Esophagus (tissue), 2 donors: ENCODE results near the gene IL18. TPM values are rescaled to one million over a fixed set of nuclear protein-coding genes. Genes with fewer than 3 reads are reported as not detected.
"Not testable (repeated sequence)": the region's sequence is repeated elsewhere in the genome, so short reads cannot be mapped to it uniquely, and the experiment has no call there.

Experiments used
- H3K27ac ChIP-seq, 2 donors: one replicate each; pipeline ENCODE4 v1.5.1; 2013; ENCODE audit warnings: low read depth in 2 of 2, mild to moderate bottlenecking in 2 of 2, inconsistent platforms in 1 of 2, low read length in 1 of 2, moderate library complexity in 1 of 2
- H3K27me3 ChIP-seq, 2 donors: one replicate each; pipeline ENCODE4 v1.6.1; 2013; ENCODE audit warnings: low read length in 2 of 2, control low read depth in 1 of 2, mild to moderate bottlenecking in 1 of 2; ENCODE audit not compliant: insufficient read depth in 2 of 2, control insufficient read depth in 1 of 2
- H3K36me3 ChIP-seq, 2 donors: one replicate each; pipeline ENCODE4 v1.6.1; 2013; ENCODE audit warnings: low read length in 1 of 2; ENCODE audit not compliant: control insufficient read depth in 2 of 2, insufficient read depth in 2 of 2
- H3K4me1 ChIP-seq, 2 donors: one replicate each; pipeline ENCODE4 v1.6.1; 2013; ENCODE audit warnings: low read length in 1 of 2; ENCODE audit not compliant: control insufficient read depth in 2 of 2, insufficient read depth in 2 of 2
- H3K4me3 ChIP-seq, 2 donors: one replicate each; pipeline ENCODE4 v1.5.1; 2013; ENCODE audit warnings: low read length in 2 of 2, mild to moderate bottlenecking in 2 of 2, low read depth in 1 of 2, moderate library complexity in 1 of 2
- H3K9me3 ChIP-seq, 2 donors: one replicate each; pipeline ENCODE4 v1.6.1; 2013; ENCODE audit warnings: mild to moderate bottlenecking in 2 of 2, low read depth in 1 of 2, low read length in 1 of 2, moderate library complexity in 1 of 2; ENCODE audit not compliant: control insufficient read depth in 2 of 2, insufficient read depth in 1 of 2
- WGBS, 2 donors: extraction: QIAGEN DNeasy Blood & Tissue Kit; methylation state at CpG; one replicate each; pipeline ENCODE4 v1.1.7; 2013; 5-methylcytosine and 5-hydroxymethylcytosine counted together
- polyA plus RNA-seq, 2 donors: library from polyadenylated mRNA; stranded (reverse); fragments of 200-250 nt; gene quantifications; one replicate each; pipeline ENCODE4 v1.2.3, GENCODE V29; 2013
- donor health status: healthy with polysubstance abuse.
- donor health status: Bipolar disorder and iron deficiency.

The IL18 gene
- 100 to 1,000 TPM; 140 to 289 TPM for polyA plus RNA-seq

GRCh38 chr11:112163875-112164685, at the start of gene IL18:
Gene IL18 (minus strand): TSS chr11:112164094. CDS start chr11:112155053, 9,041 bp downstream.
- Histone ChIP-seq H3K27me3 (no peaks in the 10 kb centered on the region), H3K4me3 (peak within 1 kb of the TSS; percentile 53 to 69), H3K36me3 (no peaks in the 10 kb centered on the region), H3K4me1 (peaks cover 2% of the 10 kb centered on the region in 2 donors), H3K9me3 (no peaks in the 10 kb centered on the region), H3K27ac (peak within 1 kb of the TSS; percentile 92 to 93)
- WGBS, 2 donors: 33 to 40% methylated on average over 12 of the region's 12 CpGs

- no peaks in the 10 kb centered on the region for H3K36me3 ChIP-seq
- no peaks in the 10 kb centered on the region for H3K4me1 ChIP-seq
- no peak overlapping the region for H3K4me3 ChIP-seq
- no peaks in the 10 kb centered on the region for H3K9me3 ChIP-seq
- no peak overlapping the region for H3K27ac ChIP-seq
- no peaks in the 10 kb centered on the region for H3K27me3 ChIP-seq
These were observed 48.8 kb upstream of the IL18 start for GRCh38 chr11:112212710-112213109.

GRCh38 chr11:112212290-112212689, 48.4 kb upstream of the IL18 start:
- Histone ChIP-seq H3K9me3 (no peaks in the 10 kb centered on the region), H3K4me3 (no peak overlapping the region), H3K27me3 (no peaks in the 10 kb centered on the region), H3K4me1 (no peaks in the 10 kb centered on the region), H3K36me3 (no peaks in the 10 kb centered on the region), H3K27ac (no peak overlapping the region)
- WGBS, 2 donors: 74 to 86% methylated on average over 3 of the region's 3 CpGs

GRCh38 chr11:112211536-112211935, 47.6 kb upstream of the IL18 start:
- no peaks in the 10 kb centered on the region for H3K9me3 ChIP-seq
- H3K27me3 ChIP-seq: no peaks in the 10 kb centered on the region
- H3K36me3 ChIP-seq: no peaks in the 10 kb centered on the region
- no peaks in the 10 kb centered on the region for H3K4me1 ChIP-seq
- H3K4me3 ChIP-seq: no peak overlapping the region
- H3K27ac ChIP-seq: no peak overlapping the region
- WGBS, 2 donors: 45 to 55% methylated on average over 2 of the region's 2 CpGs

- H3K4me3 ChIP-seq: no peak overlapping the region
- 85 to 100% methylated on average over 1 of the region's 1 CpG for WGBS, 2 donors
- H3K27me3 ChIP-seq: no peaks in the 10 kb centered on the region
- H3K4me1 ChIP-seq: no peaks in the 10 kb centered on the region
- no peaks in the 10 kb centered on the region for H3K36me3 ChIP-seq
- no peak overlapping the region for H3K27ac ChIP-seq
- no peaks in the 10 kb centered on the region for H3K9me3 ChIP-seq
These were observed 47.0 kb upstream of the IL18 start for GRCh38 chr11:112210890-112211289.

GRCh38 chr11:112206071-112206470, 42.2 kb upstream of the IL18 start:
- Histone ChIP-seq H3K4me3 (no peak overlapping the region), H3K4me1 (no peaks in the 10 kb centered on the region), H3K9me3 (no peaks in the 10 kb centered on the region), H3K36me3 (no peaks in the 10 kb centered on the region), H3K27me3 (no peaks in the 10 kb centered on the region), H3K27ac (no peak overlapping the region)
- 94 to 95% methylated on average over 23 of the region's 23 CpGs for WGBS, 2 donors

- Histone ChIP-seq H3K4me1 (no peaks in the 10 kb centered on the region), H3K27me3 (no peaks in the 10 kb centered on the region), H3K4me3 (no peak overlapping the region), H3K27ac (no peak overlapping the region), H3K36me3 (no peaks in the 10 kb centered on the region), H3K9me3 (no peaks in the 10 kb centered on the region)
- WGBS, 2 donors: 22 to 39% methylated on average over 2 of the region's 2 CpGs
These were observed 36.4 kb upstream of the IL18 start for GRCh38 chr11:112200252-112200651.

- H3K4me1 ChIP-seq, H3K4me3 ChIP-seq, H3K27me3 ChIP-seq, H3K9me3 ChIP-seq, H3K36me3 ChIP-seq, H3K27ac ChIP-seq: not testable (repeated sequence)
- WGBS, 2 donors: 75 to 80% methylated on average over 4 of the region's 4 CpGs
These were observed 35.2 kb upstream of the IL18 start for GRCh38 chr11:112199101-112199500.

- 96% methylated on average over 2 of the region's 2 CpGs for WGBS, 2 donors
- H3K4me3 ChIP-seq: no peak overlapping the region
- H3K9me3 ChIP-seq: no peaks in the 10 kb centered on the region
- H3K27me3 ChIP-seq: no peaks in the 10 kb centered on the region
- no peaks in the 10 kb centered on the region for H3K4me1 ChIP-seq
- no peaks in the 10 kb centered on the region for H3K36me3 ChIP-seq
- no peak overlapping the region for H3K27ac ChIP-seq
These were observed 32.7 kb upstream of the IL18 start for GRCh38 chr11:112196519-112197087.

- Histone ChIP-seq H3K27ac (peak overlapping the region; percentile 71 to 78), H3K36me3 (no peaks in the 10 kb centered on the region), H3K4me3 (no peak overlapping the region), H3K9me3 (no peaks in the 10 kb centered on the region), H3K4me1 (no peaks in the 10 kb centered on the region), H3K27me3 (no peaks in the 10 kb centered on the region)
- WGBS, 2 donors: 23 to 34% methylated on average over 2 of the region's 2 CpGs
These were observed 32.1 kb upstream of the IL18 start for GRCh38 chr11:112195951-112196351.
